Gastrocnemius medialis (tissue), 4 donors: ENCODE data around the gene DEFB125.

Experiments
- CTCF ChIP-seq, 5 experiments: fragments of 450-650 bp in 3 of 5; fragments of 200-600 bp in 2 of 5; sonication (generic) in 2 of 5; IDR thresholded peaks in 4 of 5; conservative IDR thresholded peaks in 1 of 5; 1 replicate in 4 of 5; 2 replicates in 1 of 5; pipeline ENCODE4 v1.5.1; 2016 to 2019; ENCODE audit warnings: antibody characterized with exemption in 5 of 5, mild to moderate bottlenecking in 3 of 5, moderate library complexity in 3 of 5
- POLR2A ChIP-seq, 2 donors: fragments of 450-650 bp; IDR thresholded peaks; one replicate each; pipeline ENCODE4 v1.6.1; 2017; ENCODE audit warnings: antibody characterized with exemption in 2 of 2, mild to moderate bottlenecking in 2 of 2, moderate library complexity in 2 of 2

- TF ChIP-seq CTCF (IDR thresholded peaks at IDR 0.05 in 4 of 5, conservative IDR thresholded peaks at IDR 0.05 in 1 of 5): no peak
- no peak for TF ChIP-seq POLR2A (IDR thresholded peaks at IDR 0.05)
Observed at GRCh38 chr20:93641-94040, 6.2 kb downstream of the DEFB125 start.
